Middle frontal gyrus (tissue), 1 donor: ENCODE results near the gene SPG7.
"Not testable (repeated sequence)": the region's sequence is repeated elsewhere in the genome, so short reads cannot be mapped to it uniquely, and the experiment has no call there.

Experiments
- DNase-seq: peaks from one replicate; pipeline ENCODE4 v3.0.0-alpha.2; 2015; ENCODE audit warnings: low spot score; ENCODE audit errors: extremely low spot score

SPG7 gene

GRCh38 chr16:89562939-89563338 lies 54.7 kb downstream of the SPG7 start:
- no peak for DNase-seq

GRCh38 chr16:89563639-89564392 lies 55.6 kb downstream of the SPG7 start:
- DNase-seq, result no peak

DNA sequence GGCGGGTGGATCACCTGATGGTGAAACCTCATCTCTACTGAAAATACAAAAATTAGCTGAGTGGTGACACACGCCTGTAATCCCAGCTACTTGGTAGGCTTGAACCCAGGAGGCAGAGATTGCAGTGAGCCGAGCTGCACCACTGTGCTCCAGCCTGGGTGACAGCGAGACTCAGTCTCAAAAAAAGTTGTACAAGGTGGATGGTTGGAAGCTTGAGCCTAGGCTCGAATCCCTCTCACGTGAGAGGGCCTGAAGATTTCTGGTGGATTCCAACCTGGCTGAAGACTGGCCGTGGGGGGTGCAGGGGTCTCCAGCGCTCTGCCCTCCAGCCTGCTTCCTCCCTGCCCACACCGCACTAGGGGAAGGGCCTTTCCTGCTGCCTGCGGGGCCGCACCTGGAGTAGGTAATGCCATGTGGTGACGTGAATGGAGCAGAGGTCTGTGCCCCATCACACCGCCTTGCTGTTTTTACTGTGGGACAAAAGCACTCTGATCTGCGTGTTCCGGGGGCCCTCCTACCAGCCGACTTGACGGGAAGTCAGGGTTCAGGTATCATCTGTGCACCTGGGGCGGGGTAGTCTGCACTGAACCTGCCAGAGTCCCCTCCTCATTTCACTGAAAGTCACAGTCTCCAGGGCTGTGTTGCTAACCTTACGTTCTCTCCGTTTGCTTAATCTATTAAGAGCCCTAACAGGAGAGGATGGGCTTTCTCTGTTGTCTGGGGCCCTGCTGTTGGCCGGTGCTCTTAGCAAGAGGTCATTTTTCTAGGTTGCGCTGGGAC lies 56.5 kb downstream of the SPG7 start:
- no peak for DNase-seq

GRCh38 chr16:89565256-89565505 lies 57.0 kb downstream of the SPG7 start:
- no peak for DNase-seq

DNA sequence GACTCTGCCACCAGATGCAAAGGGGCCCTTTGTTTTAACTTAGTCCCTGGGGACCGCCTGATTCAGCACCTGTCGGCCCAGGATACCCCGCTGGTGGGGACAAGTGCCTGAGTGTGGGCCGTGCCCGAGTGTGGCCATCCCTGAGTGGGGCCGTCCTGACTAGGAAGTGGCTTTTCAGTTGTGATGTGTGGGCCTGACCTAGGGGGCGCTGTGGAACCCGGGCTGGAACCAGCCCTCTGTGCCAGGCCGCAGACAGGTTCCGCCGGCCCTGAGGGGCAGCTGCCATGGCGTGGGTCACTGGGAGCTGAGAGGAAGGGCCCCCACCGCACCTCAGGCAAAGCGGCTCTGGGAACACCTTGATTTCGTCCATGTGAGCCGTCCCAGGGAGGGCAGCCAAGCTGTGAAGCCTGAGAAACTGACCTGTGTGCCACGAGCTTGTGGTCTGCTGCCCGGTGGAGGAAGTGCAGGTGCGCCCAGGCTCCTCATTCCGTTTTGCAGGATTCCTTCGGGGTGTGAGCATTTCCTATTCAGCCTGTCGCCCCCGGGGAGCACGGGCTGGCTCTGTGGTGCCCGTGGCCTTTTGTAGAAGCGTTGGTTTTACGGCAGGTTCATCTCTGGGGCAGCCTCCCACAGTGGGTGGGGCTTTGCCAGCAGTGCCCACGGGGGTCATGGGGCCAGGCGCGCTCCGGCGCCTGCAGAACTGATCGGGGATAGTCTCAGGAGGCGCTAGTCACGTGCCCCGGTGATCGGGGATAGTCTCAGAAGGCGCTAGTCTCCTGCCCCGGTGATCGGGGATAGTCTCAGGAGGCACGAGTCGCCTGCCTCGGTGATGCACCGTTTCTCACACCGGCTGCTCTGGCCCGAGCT lies 57.5 kb downstream of the SPG7 start:
- no peak for DNase-seq

GRCh38 chr16:89567656-89568594 lies 59.7 kb downstream of the SPG7 start:
- no peak for DNase-seq

DNA sequence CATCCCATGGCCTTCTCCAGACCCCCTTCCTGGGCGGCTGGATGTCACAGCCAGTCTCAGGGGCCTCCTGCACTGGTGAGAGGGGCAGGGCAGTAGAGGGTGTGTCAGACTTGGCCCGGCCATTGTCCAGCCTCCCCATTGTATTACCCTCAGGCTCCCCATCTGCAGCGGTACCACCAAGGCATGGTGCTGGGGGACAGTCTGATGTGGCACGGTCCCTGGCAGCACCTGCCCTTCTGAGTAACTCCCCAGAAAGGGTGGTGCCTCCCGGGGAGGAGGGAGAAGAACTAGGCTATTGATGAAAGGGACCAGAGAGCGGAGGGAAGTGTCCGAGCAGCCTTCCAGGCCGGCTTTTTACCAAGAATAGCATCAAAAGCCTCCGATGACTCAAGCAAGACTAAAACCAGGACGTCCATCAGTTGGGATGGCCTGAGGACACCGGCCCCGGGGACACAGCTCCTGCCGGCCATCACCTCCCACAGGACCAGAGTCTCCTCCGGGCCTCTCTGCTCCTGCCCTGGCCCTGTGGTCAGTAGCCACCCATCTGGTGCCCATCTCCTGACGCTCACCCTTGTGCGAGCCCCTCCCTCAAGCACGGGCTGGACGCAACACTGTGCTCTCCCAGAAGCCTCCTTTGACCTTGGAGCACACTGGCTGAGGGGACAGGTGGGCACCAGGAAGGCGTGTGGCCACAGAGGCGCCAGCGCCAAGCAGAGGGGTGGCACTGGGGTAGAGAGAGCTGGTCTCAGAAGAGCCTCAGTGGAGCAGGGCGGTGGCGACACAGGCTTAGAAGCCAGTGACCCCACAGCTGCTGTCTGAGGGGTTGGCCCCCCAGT lies 61.5 kb downstream of the SPG7 start:
- DNase-seq, result no peak

- DNase-seq, result no peak
Observed at GRCh38 chr16:89570342-89570923, 62.2 kb downstream of the SPG7 start.

GRCh38 chr16:89570983-89571598 lies 62.9 kb downstream of the SPG7 start:
- DNase-seq, result not testable (repeated sequence)

DNA sequence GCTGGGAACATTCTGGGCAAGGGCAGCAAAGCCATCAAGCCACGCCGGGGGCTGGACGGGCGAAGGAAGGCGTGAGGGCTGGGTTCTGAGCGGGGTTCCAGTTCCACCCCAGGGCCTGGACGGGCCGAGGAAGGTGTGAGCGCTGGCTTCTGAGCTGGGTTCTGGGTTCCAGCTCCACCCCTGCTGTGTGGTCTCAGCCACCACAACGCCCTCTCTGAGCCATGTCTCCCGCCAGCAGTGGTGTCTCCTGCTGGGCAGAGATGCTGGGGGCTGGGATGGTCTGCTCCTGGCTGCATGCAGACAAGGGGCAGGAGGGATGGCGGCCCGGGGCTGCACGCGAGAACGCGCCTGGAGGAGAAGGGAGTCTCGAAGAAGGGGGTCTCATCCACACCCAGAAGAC lies 63.4 kb downstream of the SPG7 start:
- no peak for DNase-seq

GRCh38 chr16:89572073-89572484 lies 63.9 kb downstream of the SPG7 start:
- DNase-seq, result no peak

DNA sequence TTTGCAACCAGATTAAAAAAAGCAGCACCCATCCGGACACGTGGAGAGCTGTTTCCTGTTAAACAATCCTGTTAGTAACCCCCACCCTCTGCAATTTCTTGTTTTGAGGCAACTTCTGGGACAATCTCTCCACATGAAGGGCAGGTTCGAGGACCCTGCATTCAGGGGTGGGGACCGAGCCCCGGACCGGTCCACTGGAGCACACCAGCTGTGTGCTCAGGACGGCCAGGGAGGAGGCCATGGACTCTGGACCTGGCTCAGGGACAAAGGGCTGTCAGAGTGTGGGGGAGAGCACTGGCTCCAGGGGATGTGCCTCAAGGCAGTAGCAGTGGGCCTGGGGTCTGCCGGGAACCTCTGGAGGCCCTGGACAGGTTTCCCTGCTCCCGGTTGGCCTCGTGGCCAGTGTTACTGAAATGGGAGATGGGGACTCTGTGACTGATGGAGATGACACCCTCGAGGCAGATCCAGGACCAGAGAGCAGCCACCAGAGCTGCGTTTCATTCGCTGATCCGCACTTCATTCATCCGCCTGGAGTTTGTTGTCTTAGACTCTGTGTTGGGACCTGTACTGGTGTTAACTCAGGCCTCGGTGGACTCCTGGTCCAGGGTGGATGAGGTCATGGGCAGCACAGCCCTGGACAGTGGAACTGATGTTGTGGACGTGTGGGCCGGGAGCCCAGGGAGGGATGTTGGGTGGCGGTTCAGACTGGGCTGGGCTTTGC lies 64.4 kb downstream of the SPG7 start:
- no peak for DNase-seq

- no peak for DNase-seq
Observed at GRCh38 chr16:89573826-89574680, 65.8 kb downstream of the SPG7 start.

GRCh38 chr16:89574681-89575246 lies 66.6 kb downstream of the SPG7 start:
- DNase-seq, result no peak

DNA sequence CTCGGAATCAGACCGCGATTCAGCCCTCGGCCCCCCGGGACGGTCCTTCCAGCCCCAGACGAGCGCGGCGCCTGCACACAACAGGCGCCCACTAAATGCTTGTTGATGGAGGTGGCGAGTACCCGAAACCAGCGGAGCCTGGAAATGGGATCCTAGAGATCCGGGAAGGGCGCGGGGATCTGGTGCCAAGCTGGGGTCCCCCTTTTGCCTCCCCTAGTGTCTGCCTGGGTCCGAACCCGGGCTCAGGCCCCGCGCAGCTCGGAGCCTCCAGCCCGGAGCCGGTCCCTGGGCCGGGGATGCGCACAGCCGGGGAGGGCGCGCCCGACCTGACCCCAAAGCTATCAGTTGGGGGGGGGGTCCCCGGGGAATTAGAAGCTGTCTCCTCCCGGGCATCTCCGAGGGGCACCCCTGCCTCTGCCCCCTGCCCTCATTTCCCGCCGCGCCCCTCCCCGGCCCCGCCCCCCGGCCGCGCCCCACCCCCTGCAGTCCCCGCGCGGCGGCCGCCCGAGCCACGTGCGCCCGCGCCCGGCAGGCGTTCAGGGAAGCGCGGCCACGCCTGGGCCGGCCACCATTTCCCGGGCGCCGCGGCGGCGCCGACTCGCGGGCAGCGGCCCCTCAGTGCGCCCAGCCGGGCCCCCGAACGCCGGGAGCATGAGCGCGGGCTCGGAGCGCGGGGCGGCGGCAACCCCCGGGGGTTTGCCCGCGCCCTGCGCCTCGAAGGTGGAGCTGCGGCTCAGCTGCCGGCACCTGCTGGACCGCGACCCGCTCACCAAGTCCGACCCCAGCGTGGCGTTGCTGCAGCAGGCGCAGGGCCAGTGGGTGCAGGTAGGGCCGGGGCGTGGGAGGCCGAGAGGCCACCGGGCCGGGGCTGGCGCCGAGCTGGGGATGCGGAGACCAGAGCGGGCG lies 67.3 kb downstream of the SPG7 start, which contains the start of gene CPNE7:
CPNE7 (plus strand) TSS at position 512 of the 906 bp plus-strand sequence; CDS start at position 652, 140 bp downstream.
- DNase-seq, result no peak
